Skin of body (tissue), 2 donors: ENCODE data around the gene C12orf43. TPM values are rescaled to one million over a fixed set of nuclear protein-coding genes. Genes with fewer than 3 reads are reported as not detected.

ENCODE experiments used
- DNase-seq: peaks from one replicate; lab custom pipeline; 2025; lab: John Stamatoyannopoulos, UW
- total RNA-seq: library from RNA; depleted of rRNA; stranded (reverse); fragments of >200 nt; gene quantifications from one replicate; pipeline ENCODE4 v1.2.3, GENCODE V29; 2014

C12orf43 gene
- total RNA-seq, 1 donor from 2014 or later, result 8.2 TPM

DNA sequence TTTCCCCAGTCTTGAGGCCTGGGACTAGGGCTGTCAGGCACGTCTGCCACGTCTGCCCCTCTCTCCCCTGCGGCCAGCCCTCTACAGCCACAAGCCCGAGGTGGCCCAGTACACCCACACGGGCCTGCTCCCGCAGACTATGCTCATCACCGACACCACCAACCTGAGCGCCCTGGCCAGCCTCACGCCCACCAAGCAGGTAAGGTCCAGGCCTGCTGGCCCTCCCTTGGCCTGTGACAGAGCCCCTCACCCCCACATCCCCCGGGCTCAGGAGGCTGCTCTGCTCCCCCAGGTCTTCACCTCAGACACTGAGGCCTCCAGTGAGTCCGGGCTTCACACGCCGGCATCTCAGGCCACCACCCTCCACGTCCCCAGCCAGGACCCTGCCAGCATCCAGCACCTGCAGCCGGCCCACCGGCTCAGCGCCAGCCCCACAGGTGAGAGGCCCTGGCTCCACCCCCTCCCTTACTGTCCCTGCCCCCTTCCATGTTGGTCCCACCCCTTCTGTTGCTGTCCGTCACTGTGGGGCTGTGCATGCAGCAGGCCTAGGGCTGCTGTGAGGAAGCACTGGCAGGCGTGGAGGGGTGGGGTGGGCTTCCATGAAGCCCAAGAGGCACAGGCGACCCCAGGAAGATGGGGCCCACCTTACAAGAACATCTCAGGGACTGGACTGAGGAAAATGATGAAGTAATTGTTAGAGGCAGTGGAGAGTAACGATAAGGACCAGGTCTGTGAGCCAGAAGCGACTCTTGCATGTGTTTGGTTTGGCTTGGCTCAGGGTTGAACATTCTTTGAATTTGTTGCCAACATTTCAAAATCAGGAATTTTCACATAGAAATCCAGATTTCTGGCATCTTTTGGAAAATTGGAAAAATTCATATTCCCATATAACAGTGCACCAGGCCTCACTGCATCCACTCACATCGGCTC, 16.8 kb downstream of the C12orf43 start:
- no peak for DNase-seq

DNA sequence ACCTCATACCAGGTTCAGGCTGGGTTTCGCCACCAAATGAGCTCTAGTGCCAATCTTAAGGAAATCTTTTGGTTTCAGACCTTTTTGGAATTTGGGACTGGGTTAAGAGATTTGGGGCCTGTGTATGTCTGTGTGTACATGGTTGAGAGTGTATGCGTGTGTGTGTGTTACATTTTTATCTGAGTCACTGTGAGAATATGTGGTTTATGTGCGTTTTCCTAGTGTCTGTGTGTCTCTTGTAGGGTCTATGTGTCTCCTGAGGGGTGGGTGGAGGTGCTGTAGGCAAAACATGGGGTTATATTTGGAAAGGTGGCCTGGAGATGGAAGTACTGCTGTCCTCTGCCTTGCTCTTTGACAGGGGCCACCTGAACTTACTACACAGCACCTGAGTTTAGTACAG, 17.9 kb downstream of the C12orf43 start:
- DNase-seq, result no peak

DNA sequence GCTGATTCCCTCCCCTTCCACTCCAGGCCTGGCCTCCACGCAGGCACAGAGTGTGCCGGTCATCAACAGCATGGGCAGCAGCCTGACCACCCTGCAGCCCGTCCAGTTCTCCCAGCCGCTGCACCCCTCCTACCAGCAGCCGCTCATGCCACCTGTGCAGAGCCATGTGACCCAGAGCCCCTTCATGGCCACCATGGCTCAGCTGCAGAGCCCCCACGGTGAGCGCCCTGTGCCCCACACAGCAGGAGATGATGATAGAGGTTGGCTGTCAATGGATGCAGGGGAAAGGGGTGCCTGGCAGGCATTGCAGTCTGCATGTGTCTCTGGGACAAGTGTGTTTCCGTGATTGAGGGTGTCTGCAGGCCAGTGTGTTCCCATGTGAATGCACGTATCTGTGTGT, 18.8 kb downstream of the C12orf43 start:
- DNase-seq, result no peak

DNA sequence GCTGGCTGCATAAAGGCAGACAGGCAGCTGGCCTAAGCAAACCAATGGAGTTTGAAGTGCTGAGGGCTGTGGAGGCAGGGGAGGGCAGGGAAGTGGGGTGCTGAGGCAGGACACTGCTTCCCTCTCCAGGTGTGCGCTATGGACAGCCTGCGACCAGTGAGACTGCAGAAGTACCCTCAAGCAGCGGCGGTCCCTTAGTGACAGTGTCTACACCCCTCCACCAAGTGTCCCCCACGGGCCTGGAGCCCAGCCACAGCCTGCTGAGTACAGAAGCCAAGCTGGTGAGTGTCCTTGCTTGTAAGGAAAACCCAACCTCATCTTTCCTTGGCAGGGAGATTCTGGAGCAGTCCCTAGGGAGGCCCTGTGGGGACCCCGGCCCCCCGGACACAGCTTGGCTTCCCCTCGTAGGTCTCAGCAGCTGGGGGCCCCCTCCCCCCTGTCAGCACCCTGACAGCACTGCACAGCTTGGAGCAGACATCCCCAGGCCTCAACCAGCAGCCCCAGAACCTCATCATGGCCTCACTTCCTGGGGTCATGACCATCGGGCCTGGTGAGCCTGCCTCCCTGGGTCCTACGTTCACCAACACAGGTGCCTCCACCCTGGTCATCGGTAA, 20.0 kb downstream of the C12orf43 start:
- DNase-seq, result no peak

DNA sequence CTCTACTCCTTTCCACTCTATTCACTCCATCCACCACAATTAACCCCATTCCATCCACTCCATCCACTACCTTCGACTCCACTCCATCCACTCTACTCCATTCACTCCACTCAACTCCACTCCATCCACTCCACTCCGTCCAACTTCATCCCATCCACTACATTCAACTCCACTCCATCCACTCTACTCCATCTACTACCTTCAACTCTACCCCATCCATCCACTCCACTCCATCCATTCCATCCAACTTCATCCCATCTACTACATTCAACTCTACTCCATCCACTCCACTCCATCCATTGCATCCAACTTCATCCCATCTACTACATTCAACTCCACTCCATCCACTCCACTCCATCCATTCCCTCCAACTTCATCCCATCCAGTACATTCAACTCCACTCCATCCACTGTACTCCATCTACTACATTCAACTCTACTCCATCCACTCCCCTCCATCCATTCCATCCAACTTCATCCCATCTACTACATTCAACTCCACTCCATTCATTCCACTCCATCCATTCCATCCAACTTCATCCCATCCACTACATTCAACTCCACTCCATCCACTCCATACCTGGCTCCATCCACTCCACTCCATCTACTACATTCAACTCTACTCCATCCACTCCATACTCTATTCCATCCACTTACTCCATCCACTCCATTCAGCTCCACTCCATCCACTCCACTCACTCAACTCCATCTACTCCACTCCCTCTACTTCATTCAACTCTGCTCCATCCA, 21.5 kb downstream of the C12orf43 start:
- no peak for DNase-seq

DNA sequence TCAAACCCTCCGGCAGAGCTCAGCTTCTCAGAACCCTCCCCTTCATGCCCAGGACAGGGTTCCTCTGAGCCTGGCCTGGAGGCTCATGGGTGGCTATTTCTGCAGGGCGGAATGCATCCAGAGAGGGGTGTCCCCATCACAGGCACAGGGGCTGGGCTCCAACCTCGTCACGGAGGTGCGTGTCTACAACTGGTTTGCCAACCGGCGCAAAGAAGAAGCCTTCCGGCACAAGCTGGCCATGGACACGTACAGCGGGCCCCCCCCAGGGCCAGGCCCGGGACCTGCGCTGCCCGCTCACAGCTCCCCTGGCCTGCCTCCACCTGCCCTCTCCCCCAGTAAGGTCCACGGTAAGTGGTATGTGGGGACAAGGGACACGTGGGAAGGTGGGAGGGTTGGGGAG, 22.2 kb downstream of the C12orf43 start:
- no peak for DNase-seq

DNA sequence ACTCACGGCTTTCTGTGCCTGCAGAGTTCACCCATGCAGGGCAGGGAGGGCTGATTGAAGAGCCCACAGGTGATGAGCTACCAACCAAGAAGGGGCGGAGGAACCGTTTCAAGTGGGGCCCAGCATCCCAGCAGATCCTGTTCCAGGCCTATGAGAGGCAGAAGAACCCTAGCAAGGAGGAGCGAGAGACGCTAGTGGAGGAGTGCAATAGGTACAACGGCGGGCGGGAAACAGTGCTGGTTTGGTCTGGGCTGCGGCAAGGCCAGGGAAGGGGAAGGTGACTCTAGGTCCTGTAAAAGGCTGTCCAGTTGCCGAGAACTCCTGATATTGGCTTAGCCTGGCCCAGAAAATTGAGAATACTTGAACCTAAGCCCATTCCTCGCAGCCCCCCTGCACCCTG, 22.8 kb downstream of the C12orf43 start:
- no peak for DNase-seq

DNA sequence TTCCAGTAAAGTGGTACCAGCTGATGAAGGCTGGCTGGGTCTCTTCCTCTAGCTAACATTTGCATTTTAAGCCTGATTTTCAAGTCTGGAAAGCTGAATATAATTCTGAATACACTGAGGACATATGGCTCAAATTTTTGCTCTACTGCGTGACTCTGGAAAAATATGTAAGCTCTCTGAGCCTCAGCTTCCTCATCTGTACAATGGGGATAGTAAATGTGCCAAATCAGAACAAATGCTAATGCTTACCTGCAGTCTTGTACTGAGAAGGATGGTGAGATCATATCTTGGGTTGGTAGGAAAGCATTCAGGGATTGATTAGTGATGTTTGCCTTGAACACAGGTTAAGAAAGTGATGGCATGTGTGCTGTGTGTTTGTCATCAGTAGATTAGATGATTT, 23.3 kb downstream of the C12orf43 start:
- DNase-seq, result no peak

DNA sequence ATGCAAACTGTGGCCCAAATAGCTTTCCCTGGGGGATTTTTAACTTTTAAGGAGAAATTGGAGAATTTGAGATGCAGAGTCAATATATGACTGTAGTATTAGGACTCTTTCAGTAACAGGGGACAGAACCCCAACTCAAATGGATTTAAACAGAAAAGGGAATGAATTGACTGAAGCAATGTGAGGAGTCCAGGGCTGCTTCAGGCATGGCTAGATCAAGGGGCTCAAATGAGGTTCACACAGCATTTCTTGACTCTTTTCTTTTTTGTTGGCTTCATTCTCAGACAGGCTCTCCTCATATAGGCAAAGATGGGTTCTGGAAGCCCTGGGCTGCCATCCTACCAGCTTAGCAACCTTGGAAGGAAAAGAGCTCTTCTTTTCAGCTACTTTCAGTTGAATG, 24.3 kb downstream of the C12orf43 start:
- DNase-seq, result no peak

DNA sequence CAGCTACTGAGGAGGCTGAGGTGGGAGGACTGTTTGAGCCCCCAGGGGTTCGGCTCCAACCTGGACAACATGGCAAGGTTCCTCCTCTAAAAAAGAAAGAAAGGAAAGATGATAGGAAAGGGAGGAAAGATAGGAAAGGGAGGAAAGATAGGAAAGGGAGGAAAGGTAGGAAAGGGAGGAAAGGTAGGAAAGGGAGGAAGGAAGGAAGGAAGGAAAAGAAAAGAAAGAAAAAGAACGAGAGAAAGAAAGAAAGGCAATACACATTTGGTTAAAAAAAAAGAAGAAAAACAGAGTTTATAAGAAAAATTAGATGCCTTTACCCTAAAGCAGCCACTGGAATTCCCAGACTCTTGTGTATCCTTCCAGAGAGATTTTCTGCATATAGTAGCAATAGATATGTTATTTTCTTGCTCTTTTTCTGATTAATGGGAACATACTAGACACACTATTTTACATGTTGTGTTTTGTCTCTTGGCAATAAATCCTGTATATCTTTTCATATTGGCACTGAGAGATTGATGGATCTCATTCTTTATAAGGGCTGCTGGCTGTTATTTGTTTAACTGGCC, 25.7 kb downstream of the C12orf43 start:
- no peak for DNase-seq

DNA sequence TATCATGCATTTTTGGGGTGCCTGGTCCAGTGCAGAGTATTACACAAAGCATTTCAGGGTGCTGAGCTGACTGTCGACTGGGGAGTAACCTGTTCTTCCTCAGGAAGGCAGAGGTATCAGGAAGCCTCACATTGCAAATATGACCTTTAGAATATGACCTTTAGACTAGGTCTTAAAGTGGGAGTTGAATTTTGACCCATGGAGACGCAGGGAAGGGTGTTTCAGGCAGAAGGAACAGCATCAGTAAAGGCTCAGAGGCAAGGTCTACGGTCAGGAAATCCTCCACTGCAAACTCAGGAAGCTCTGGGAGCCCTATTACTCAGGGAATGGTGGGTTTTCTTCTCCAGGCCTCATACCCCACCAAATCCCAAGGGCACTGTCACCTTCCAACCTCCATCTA, 26.6 kb downstream of the C12orf43 start:
- DNase-seq, result no peak

DNA sequence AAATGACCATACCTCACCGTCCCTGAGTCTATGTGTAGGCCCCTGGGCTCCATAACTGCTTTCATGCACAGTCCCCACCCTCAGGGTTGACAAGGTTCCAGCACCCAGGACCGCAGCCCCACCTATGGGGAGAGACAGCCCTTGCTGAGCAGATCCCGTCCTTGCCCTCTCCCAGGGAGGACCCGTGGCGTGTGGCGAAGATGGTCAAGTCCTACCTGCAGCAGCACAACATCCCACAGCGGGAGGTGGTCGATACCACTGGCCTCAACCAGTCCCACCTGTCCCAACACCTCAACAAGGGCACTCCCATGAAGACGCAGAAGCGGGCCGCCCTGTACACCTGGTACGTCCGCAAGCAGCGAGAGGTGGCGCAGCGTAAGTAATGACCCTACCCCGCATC, 27.6 kb downstream of the C12orf43 start:
- no peak for DNase-seq

DNA sequence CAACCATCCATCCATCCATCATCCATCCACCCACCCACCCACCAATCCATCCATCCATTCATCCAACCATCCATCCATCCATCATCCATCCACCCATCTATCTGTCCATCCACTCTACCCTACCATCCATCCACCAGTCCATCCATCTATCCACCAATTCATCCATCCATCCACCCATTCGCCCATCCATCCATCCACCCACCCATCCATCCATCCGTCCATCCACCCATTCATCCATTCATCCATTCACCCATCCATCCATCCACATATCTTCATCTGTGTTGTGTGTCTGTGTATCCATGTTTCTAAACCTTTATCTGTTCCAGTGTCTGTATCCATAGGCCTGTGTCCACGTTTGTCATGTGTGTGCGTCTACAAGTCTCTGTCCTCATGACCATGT, 28.1 kb downstream of the C12orf43 start:
- no peak for DNase-seq

DNA sequence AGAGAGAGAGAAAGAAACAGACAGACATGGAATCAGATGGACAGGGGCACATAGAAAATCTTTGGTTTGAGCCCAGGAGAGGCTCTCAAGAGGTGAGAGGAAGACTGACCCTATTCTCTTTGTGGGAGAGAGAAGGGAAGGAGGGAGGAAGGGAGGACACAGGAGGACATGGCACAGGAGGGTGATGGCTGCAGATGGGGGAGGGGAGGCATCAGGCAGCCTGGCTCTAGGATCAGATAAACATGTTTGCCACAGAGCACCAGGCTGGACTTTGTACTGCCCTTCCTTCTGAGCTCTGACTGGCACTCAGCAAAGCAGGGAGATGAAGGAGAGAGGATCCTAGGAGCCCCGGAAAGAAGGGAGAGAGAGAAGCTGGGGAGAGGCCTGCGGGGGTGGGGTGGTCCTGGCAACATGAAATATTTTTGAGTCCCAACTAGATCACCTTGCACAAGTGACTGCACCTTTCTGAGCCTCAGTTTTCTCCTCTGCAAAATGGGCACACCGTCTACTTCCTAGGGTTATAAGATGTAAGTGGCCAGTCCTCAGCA, 31.9 kb downstream of the C12orf43 start:
- no peak for DNase-seq

DNA sequence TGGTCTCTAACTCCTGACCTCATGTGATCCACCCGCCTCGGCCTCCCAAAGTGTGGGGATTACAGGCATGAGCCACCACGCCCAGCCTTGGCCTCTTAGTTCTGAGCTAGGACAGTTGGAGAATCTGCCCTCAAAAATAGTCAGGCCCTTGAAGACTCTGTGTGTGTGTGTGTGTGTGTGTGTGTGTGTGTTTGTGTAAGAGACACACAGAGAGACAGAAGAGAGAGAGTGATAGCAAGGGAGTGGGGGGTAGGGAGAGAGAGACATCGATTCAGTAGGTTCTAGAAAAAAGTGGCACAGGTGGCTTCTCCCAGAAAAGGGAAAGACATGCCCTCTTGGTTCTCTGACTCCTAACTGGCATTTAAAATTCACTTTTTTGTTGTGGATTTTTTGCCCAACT, 32.5 kb downstream of the C12orf43 start:
- no peak for DNase-seq

DNA sequence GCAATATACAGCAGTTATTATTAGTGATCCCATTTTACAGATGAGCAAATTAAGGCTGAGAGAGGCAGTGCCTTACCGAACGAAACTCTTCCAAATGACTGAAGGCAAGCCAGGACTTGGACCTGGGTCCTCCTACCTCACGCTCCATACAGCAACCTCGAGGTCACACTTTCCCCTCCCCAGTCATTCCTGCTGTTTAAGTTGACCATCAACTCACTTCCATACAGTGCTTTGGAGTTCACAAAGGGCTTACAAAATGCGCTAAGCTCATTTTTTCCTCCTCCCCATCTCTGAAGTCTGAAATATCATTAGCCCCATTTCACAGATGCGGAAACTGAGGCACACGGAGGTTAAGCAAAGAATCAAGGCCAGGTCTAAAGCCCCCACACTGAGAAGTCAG, 33.6 kb downstream of the C12orf43 start:
- no peak for DNase-seq

DNA sequence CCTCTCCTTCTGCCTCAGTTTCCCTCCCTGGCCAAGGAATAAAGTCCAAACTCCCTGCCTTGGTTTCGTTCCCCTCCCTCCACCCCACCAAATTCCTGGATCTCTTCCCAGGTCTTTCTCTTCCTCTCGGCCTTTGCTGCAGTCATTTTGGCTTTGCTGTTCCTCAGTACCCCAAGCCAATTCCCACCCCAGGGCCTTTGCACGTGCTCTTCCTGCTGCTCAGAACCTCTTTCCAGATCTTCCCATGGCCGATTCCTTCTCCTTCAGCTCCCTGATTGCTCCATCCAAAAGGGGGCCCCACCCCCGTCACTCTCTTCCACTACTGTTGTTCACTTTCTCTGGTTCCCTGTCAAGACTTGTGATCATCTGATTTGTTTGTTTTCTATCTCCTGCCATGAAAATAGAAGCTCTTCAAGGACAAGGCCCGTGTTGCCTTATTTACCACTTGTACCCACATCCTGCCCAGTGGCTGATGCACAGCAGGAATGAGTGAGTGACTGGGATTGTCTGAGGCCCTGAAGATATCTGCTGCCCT, 34.8 kb downstream of the C12orf43 start:
- no peak for DNase-seq

DNA sequence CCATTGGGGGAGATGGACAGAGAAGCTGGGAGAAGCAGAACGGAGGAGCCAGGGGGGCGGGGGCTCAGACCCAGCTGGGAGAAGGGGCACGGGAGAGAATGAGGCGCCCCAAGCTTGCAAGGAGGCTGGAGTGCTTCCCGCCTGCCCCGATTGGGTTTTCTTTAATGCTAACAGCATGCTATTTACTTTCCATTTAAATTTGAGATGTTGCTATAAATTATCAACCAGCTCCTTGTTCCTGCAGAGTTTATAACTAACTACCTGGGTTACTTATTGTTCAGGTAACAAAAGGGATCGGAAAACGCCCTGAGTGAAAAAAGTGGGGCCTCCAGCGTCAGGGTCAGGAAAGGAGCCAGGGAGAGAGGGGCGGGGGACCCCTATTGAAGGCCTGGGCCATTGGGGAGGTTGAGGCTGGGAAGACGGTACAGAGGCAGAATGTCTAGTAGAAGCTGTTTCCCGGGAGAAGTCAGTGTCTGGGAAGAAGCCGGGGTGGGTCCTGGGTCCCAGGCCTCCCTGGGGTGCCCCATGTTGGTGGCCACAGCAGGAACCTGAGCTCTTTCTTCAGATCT, 35.4 kb downstream of the C12orf43 start:
- DNase-seq, result no peak

DNA sequence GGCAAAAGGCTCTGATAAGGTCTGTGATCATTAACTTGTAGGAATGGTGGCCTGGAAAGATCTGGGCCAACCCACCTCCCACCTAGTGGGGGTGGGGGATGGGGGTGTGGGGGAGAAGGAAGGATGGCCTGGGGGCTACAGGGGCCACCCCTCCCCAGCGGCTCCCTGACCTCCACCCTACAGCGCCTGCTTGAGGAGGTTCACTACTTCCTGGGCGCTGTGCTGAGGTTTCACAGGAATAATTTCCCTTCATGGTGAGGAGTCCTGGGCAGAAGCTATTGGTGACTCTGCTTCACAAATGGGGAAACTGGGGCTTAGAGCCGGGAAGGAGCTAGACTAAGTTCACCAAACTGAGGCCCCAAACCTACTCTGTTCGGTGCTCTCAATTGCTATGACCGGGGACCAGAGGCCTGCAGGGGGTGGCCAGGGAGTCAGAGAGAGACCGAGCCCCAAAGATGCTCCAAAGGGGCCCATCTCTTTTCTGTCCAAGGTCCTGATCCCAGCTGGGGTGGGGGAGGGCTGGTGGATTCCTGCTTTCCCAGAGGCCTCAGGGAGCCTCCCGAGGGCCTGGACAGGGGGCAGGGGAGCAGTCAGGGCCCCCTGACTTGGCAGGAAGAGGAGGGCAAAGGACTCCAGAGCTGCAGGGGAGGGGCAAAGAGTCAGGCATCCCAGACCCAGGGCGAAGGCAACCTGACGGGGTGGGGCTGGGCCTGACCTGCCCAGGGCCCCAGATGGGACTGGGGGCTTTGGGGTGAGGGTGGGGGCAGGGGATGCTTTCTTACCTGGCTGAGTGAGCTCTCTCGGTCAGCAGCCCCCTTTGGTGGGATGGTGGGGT, 36.2 kb downstream of the C12orf43 start:
- DNase-seq, result no peak

DNA sequence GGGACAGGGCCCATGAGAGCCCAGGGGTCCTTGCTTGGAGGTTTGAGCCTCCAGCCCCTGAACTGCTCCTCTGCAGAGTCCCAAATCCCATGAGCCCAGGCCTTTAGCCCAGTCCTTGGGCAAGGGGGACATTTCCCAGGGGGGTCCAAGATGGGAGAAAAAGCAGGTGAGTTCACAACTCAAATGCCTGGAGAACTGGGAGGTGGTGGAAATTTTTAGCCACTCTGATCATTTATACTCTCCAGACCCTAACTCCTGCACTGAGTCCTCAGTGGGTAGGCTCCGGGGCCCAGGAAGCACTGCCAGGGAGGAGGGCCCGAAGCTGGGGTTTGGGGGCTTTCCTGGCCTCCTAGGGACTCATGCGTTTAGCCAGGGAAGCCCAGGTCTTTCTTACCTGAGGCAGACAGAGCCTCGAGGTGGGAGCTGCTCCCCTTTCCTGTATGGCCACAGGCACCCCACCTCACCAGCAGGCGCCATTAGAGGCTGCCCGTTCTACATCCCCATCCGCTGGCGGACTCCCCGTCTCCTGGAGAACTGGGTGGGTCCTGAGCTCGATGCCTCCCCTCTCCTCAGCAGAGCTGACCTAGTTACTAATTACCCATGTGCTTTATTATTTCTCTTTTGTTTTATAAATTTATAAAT, 36.9 kb downstream of the C12orf43 start:
- DNase-seq, result no peak
